NCI-H1694 (cell line): ENCODE measurements around the gene ZFP57.

Source experiments
- DNase-seq: peaks from one replicate; lab custom pipeline; 2025; lab: John Stamatoyannopoulos, UW

The ZFP57 gene

DNA sequence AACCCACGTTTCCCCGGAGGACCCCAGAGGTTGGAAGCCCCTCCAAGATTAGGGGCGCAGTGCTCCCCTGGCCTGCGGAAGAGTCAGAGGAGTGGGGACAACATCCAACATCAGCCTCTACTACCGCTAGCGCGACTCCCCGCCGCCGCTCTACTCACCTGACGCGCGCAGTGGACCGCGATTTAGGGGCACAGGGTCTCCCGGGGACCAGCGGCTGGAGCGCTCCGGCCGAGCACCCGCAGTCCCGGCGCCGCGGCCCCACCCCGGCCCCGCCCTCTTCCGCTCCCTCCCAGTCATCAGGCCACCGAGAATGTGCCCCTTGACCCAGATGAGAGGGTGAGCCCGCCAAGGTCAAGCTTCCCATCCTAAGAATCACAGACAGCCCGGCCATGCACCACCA, at the start of gene ZFP57:
TSS of gene ZFP57 (minus strand) at position 249 of the 400 bp plus-strand sequence. CDS start 4,149 bp downstream, outside the sequence.
- DNase-seq, result no peak

DNA sequence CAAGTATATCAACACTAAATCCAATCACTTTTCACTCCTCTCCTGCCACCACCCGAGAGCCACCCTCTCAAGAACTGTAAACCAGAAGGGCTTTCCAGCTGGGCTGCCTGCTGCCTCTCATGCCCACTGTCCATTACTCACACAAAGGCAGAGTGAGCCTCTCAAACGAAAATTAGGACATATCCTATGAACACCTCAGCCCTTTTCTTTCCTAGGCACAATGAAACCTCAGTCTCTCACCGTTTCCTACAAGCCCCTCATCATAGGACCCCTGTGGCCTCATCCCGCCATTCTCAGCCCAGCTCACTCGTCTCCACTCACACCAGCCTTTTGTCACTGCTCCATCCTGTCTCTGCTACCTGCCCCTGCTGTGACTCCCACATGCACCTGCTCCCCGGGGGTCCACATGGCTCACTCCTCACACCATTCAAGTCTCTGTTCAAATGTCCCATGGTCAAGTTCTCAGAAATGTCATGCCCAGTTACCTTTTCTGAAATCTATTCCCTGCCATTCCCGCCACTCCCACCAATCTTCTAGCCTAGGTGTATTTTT, 49.7 kb upstream of the ZFP57 start:
- no peak for DNase-seq

DNA sequence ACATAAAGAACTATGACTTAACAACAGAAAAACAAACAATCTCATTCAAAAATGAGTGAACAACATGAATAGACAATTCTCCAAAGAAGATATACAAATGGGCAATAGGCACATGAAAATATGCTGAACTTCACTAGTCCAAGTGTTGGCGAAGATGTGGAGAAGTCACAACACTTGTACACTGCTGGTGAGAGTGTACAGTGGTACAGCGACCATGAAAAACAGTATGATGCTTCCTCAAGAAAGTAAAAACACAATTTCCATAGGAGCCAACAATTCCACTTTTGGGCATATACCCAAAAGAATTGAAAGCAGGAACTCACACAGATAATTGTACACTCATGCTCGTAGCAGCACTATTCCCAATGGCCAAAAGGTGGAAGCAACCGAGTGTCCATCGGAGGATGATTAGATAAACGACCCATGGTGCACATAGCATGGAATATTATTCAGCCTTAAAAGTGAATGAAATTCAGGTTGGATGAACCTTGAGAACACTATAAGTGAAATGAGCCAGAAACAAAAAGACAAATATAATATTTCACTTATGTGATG, 48.9 kb upstream of the ZFP57 start:
- DNase-seq, result no peak

- DNase-seq, result no peak
Measured at GRCh38 chr6:29728875-29729270, 47.9 kb upstream of the ZFP57 start.

DNA sequence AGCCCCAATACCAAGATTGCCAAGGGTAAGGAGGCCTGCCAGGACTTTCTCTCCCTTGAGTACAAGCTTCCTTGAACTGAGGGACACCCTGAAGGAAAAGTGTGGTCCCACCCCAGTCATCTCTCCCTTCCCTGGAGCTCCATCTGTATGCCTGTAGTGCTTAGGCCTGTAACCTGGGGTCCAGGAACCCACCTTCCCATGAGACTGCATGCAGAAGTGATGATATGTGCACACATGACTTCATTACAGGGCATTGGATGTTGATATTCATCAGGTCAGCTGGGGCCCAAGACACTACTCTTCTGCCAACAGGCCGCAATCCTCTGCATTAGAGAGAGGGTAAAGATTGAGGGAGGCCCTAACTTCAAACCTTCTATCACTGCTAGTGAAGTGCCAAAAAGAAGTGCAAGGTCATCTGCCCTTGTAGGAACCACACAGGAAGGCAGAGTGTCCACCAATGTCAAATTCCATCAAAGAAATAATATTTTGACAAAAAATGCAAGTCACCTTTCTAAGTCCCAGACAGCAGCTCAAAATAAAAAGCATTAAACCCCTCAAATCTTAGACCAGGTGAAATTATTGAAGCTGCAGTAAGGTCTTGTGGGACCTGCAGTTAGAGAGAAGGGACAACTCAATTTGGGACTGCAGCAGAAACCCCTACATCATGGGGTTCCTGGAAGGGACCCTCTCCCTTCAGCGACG, 47.4 kb upstream of the ZFP57 start:
- no peak for DNase-seq

GRCh38 chr6:29727637-29728036, 46.7 kb upstream of the ZFP57 start:
- DNase-seq, result no peak

DNA sequence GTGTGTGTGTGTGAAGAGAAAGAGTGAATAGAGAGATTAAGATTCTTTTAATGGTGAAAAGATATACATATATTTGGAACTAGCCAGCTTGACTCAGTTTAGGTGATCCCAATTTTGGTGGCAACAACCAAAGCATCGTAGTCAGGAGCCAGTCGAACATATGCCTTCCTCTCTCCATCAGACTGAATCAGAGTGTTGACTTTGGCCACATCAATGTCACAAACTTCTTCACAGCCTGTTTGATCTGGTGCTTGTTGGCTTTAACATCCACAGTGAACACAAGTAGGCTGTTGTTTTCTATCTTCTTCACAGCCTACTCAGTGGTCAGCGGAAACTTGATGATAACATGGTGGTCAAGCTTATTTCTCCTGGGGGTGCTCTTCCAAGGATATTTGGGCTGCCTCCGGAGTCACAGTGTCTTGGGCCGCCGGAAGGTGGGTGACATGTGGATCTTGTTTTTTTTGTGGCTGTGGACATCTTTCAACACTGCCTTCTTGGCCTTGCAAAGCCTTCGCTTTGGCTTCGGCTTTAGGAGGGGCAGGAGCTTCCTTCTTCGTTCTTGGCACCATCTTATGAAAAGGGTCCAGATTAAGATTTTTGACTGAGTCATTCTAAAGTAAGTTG, 45.7 kb upstream of the ZFP57 start:
- no peak for DNase-seq

- no peak for DNase-seq
Measured at GRCh38 chr6:29726001-29726400, 45.0 kb upstream of the ZFP57 start.

GRCh38 chr6:29724937-29725869, 44.3 kb upstream of the ZFP57 start:
- DNase-seq, result no peak

GRCh38 chr6:29723666-29724588, 43.0 kb upstream of the ZFP57 start:
- no peak for DNase-seq

DNA sequence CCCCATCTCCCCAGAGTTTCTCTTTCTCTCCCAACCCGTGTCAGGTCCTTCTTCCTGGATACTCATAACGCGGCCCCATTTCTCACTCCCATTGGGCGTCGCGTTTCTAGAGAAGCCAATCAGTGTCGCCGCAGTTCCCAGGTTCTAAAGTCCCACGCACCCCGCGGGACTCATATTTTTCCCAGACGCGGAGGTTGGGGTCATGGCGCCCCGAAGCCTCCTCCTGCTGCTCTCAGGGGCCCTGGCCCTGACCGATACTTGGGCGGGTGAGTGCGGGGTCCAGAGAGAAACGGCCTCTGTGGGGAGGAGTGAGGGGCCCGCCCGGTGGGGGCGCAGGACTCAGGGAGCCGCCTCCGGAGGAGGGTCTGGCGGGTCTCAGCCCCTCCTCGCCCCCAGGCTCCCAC, 42.3 kb upstream of the ZFP57 start, which contains the start of gene HLA-F:
TSS of gene HLA-F (plus strand) at position 173 of the 404 bp plus-strand sequence. CDS start at position 203, 30 bp downstream.
- no peak for DNase-seq

- no peak for DNase-seq
Measured at GRCh38 chr6:29720863-29721262, 39.9 kb upstream of the ZFP57 start.

DNA sequence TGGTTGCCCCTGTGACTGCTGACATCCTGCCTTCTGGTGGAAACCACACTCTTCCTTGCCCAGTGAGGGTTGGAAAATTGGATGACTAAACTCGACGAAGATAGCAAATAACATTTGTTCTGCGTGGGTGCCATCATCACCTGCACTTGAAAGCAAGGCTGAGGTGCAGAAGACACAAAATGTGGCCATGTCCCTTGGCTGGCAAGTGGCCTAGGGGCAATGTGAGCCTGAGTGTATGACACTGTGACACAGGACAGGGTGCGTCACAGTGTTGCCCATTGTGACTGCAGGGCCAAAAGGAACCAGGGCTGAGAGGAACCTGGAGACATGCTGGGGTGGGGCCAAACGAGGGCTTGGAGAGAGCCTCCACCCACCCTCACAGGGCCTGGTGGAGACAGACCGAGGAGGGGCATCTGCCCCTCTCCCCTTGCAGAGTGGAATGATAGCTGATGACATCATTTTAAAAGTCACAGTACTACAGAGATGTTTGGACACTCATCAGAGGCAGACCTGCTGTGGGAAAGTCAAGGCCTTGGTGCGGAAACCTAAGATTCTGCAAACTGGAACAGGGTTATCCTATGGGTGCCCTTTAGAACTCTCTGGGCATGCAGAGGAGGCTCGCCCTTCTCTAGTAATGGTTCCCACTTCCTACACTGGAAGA, 29.5 kb upstream of the ZFP57 start:
- no peak for DNase-seq

DNA sequence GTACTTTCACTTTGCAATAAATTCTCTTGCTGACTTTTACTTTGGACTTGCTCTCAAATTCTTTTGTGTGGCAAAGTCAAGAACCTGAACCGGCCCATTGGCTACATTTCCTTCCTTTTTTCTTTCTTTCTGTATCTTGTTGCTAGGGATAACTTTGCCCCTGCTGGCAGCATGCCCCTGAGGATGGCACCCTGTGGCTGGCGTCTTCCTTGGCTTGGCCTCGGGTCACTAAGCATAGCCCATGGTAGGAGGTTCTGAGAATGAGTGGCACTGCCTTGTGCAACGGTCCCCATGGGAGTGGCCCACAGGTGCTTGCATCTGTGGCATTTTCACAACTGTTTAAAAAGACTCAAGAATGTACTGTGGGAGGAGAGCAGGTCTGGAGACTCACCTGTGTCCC, 28.2 kb upstream of the ZFP57 start:
- no peak for DNase-seq

GRCh38 chr6:29708432-29709179, 27.7 kb upstream of the ZFP57 start:
- DNase-seq, result no peak

DNA sequence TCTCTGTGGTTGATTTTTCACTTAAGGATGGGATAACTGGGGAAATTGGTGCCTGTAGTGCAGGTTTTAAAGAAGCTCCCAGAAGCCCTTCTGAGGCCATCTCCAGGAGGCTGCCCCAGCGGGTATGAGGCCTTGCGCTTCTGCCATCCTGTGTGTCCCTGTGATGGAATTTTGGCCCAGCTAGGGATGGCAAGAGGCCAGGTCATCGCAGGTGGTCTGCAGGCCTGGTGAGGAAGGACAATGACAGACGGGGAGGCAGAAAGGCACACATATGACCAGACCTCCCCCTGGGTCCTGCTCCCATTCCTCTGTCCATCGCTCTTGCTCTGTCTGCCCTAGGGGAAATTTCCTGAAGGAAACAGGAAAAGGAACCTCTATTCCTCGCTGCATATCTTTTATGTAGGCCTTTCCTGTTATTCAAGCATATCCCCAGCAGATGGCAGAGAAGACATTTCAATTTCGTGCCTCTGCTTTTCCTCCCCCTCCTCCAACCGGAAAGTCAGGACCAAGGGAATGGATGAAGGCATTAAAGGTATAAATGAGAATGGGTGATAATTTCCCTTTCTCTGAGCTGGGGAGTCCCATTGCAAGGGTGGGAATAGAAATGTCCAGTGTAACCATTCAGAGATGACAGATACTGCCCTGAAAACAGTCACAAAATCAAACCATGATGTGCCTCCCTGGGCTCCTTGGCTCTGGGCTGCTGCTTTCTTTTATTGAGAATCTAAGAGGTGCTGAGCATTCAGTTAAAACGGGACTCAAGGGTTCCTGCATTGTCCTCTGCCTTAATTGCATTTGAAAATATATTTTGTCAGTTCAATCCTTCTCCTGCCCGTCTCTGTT, 24.7 kb upstream of the ZFP57 start:
- peak; percentile 37 for DNase-seq

- peak; percentile 14 for DNase-seq
Measured at GRCh38 chr6:29702519-29703103, 21.7 kb upstream of the ZFP57 start.
